GM12878 (cell line): ENCODE data around the gene LTC4S. TPM values are rescaled to one million over a fixed set of nuclear protein-coding genes. Genes with fewer than 3 reads are reported as not detected.

Experiments
- ATAC-seq: fragments of 200-7000 bp; cut with Tn5 transposase; 3 replicates; pipeline ENCODE4 v1.9.1; 2020; ENCODE audit warnings: mild to moderate bottlenecking, moderate library complexity
- BruUV-seq: library from RNA; stranded (reverse); fragments of 400-500 nt; replicated peaks from 2 replicates; lab custom pipeline; 2021; lab: Mats Ljungman, UMichigan
- CTCF ChIA-PET: fragments of 300-600 bp; sonication (Branson Sonifier 250); formaldehyde crosslinking; extraction: SDS; loops from one replicate; lab custom pipeline; 2021; ENCODE audit warnings: inconsistent platforms; lab: Yijun Ruan, JAX
- POLR2A ChIA-PET: fragments of 350-600 bp; formaldehyde crosslinking; extraction: SDS; loops from one replicate; lab custom pipeline; 2021; ENCODE audit warnings: inconsistent platforms; lab: Charles Lee
- RAD21 ChIA-PET: fragments of 300-600 bp; sonication (Branson Sonifier 250); formaldehyde crosslinking; loops from one replicate; lab custom pipeline; 2023; ENCODE audit warnings: antibody characterized with exemption; ENCODE audit not compliant: unreplicated experiment; lab: Charles Lee
- SMC1A ChIA-PET: fragments of 300-600 bp; sonication (Branson Sonifier 250); formaldehyde crosslinking; loops from one replicate; lab custom pipeline; 2023; ENCODE audit not compliant: unreplicated experiment, uncharacterized antibody; lab: Charles Lee
- DNase-seq: peaks from one replicate; pipeline ENCODE4 v3.0.0-alpha.2; 2011; ENCODE audit warnings: low read depth, low spot score
- FAIRE-seq: peaks from 3 replicates; lab custom pipeline; 2011; peaks lifted over from hg19 to GRCh38; lab: Jason Lieb, UNC
- H2AFZ ChIP-seq: 2 replicates; pipeline ENCODE4 v1.6.0; 2011; ENCODE audit warnings: low read depth, low read length, control low read depth; ENCODE audit not compliant: control insufficient read depth
- H3K27ac ChIP-seq: 2 replicates; pipeline ENCODE4 v1.5.1; 2011; ENCODE audit warnings: control low read depth; ENCODE audit not compliant: control insufficient read depth, insufficient read depth
- H3K27me3 ChIP-seq, 2 experiments: replicated peaks in 1 of 2; 2 replicates each; pipeline versions ENCODE4 v1.6.0 to v1.6.1; 2011; ENCODE audit warnings: low read length in 1 of 2; ENCODE audit not compliant: control insufficient read depth in 2 of 2, insufficient read depth in 2 of 2
- H3K36me3 ChIP-seq, 2 experiments: 2 replicates each; pipeline ENCODE4 v1.5.1; 2011; ENCODE audit warnings: low read length in 1 of 2; ENCODE audit not compliant: control insufficient read depth in 2 of 2, insufficient read depth in 2 of 2
- H3K4me1 ChIP-seq: 2 replicates; pipeline ENCODE4 v1.6.1; 2011; ENCODE audit warnings: mild to moderate bottlenecking, low read length, moderate library complexity, mixed read lengths; ENCODE audit not compliant: control insufficient read depth, insufficient read depth
- H3K4me2 ChIP-seq: 2 replicates; pipeline ENCODE4 v1.6.0; 2011; ENCODE audit warnings: control low read depth; ENCODE audit not compliant: control insufficient read depth, insufficient read depth
- H3K4me3 ChIP-seq: fragments of 200-600 bp; sonication (generic); 2 replicates; pipeline ENCODE4 v1.5.1; 2016
- H3K79me2 ChIP-seq: 2 replicates; pipeline ENCODE4 v1.6.0; 2011; ENCODE audit warnings: low read length; ENCODE audit not compliant: control insufficient read depth, insufficient read depth
- H3K9ac ChIP-seq: 2 replicates; pipeline ENCODE4 v1.8.0; 2011; ENCODE audit warnings: low read length, control low read depth, mixed read lengths; ENCODE audit not compliant: control insufficient read depth, insufficient read depth
- H3K9me3 ChIP-seq: replicated peaks from 3 replicates; pipeline ENCODE4 v1.5.1; 2011; ENCODE audit warnings: mild to moderate bottlenecking, low read length; ENCODE audit not compliant: control insufficient read depth, insufficient read depth
- H4K20me1 ChIP-seq: 2 replicates; pipeline ENCODE4 v1.6.0; 2011; ENCODE audit not compliant: control insufficient read depth, insufficient read depth
- CEBPZ ChIP-seq: fragments of 150-350 bp; IDR thresholded peaks from 2 replicates; pipeline ENCODE4 v1.6.1; 2016; ENCODE audit warnings: low read depth, low read length
- CTCF ChIP-seq, 3 experiments: IDR thresholded peaks in 2 of 3; conservative IDR thresholded peaks in 1 of 3; 2 replicates each; pipeline ENCODE4 v1.5.1; 2011; ENCODE audit warnings: low read depth in 3 of 3, low read length in 3 of 3, mild to moderate bottlenecking in 3 of 3, control low read depth in 2 of 3, moderate library complexity in 2 of 3, inconsistent platforms in 1 of 3, mixed read lengths in 1 of 3; ENCODE audit not compliant: control insufficient read depth in 2 of 3, insufficient read depth in 1 of 3; ENCODE audit errors: extremely low read depth in 1 of 3
- EGR1 ChIP-seq, 2 experiments: IDR thresholded peaks; 1 replicate in 1 of 2; 2 replicates in 1 of 2; pipeline ENCODE4 v1.6.1; 2011 to 2012; ENCODE audit warnings: low read depth in 2 of 2, low read length in 2 of 2, borderline replicate concordance in 1 of 2, mild to moderate bottlenecking in 1 of 2, moderate library complexity in 1 of 2
- GABPA ChIP-seq: IDR thresholded peaks from 2 replicates; pipeline ENCODE4 v1.6.1; 2014; ENCODE audit warnings: antibody characterized with exemption, low read depth, mild to moderate bottlenecking, inconsistent platforms
- KDM1A ChIP-seq: fragments of 200-600 bp; sonication (generic); IDR thresholded peaks from 2 replicates; pipeline ENCODE4 v1.6.1; 2016; ENCODE audit warnings: borderline replicate concordance
- NFIC ChIP-seq: IDR thresholded peaks from 2 replicates; pipeline ENCODE4 v1.6.1; 2012; ENCODE audit warnings: low read depth, mild to moderate bottlenecking, inconsistent platforms, low read length, moderate library complexity
- NFYB ChIP-seq: IDR thresholded peaks from 2 replicates; pipeline ENCODE4 v1.6.1; 2011; ENCODE audit warnings: low read depth, mild to moderate bottlenecking, low read length, improper control_type of control experiment, moderate library complexity; ENCODE audit not compliant: insufficient read depth
- NRF1 ChIP-seq: conservative IDR thresholded peaks from 2 replicates; pipeline ENCODE4 v1.6.1; 2011; ENCODE audit warnings: mild to moderate bottlenecking, low read depth, low read length, improper control_type of control experiment
- PAX8 ChIP-seq: fragments of 450-650 bp; IDR thresholded peaks from 2 replicates; pipeline ENCODE4 v1.6.1; 2017; ENCODE audit warnings: mild to moderate bottlenecking, moderate library complexity
- SP1 ChIP-seq: IDR thresholded peaks from one replicate; pipeline ENCODE4 v1.6.1; 2011; ENCODE audit warnings: low read depth, low read length
- WRNIP1 ChIP-seq: IDR thresholded peaks from 2 replicates; pipeline ENCODE4 v1.6.1; 2011; ENCODE audit warnings: low read depth, low read length, improper control_type of control experiment, borderline replicate concordance
- ZNF622 ChIP-seq: fragments of 450-650 bp; IDR thresholded peaks from 2 replicates; pipeline ENCODE4 v1.6.1; 2017; ENCODE audit warnings: mild to moderate bottlenecking, inconsistent platforms
- WGBS: methylation state at CpG from one replicate; pipeline ENCODE4 v1.1.6; 2016; ENCODE audit warnings: low lambda C conversion rate; ENCODE audit not compliant: insufficient replicate concordance, insufficient coverage; ENCODE audit errors: missing lambda C conversion rate; 5-methylcytosine and 5-hydroxymethylcytosine counted together
- in situ Hi-C: fragments of 300-500 bp; cut with MboI; formaldehyde crosslinking; loops from 9 replicates; pipeline ENCODE4 v1.14.3; 2018; ENCODE audit warnings: mixed read lengths
- intact Hi-C: fragments of 100-400 bp; cut with micrococcal nuclease; formaldehyde crosslinking; loops from one replicate; pipeline ENCODE4 v1.14.2; 2022; ENCODE audit not compliant: unreplicated experiment
- polyA plus RNA-seq, 11 experiments: library from polyadenylated mRNA; depleted of rRNA in 4 of 11; unstranded in 6 of 11; stranded (reverse) in 5 of 11; fragments of >200 nt; fragmentation: Nextera tagmentation in 4 of 11; fragmentation: Illumina TruSeq in 1 of 11; extraction: Ambion mirVana in 4 of 11; extraction: Trizol in 1 of 11; gene quantifications; 1 replicate in 1 of 11; 2 replicates in 10 of 11; pipeline versions ENCODE4 v1.2.1 to v1.2.3, GENCODE V29; 2011 to 2016; ENCODE audit warnings: inconsistent platforms in 2 of 11, missing spikeins in 2 of 11, low read depth in 1 of 11
- total RNA-seq, 4 experiments: library from RNA; depleted of rRNA in 3 of 4; stranded (reverse); fragments of >200 nt in 3 of 4; fragmentation: Illumina TruSeq in 1 of 4; extraction: Trizol in 1 of 4; gene quantifications; 2 replicates each; pipeline versions ENCODE4 v1.2.1 to v1.2.3, GENCODE V29; 2013 to 2021

The LTC4S gene
- total and polyA plus RNA-seq, 10 of the 15 experiments (the other 5 are each of a cell fraction or from before 2014, with no cell fraction given), result 0.78 to 3.6 (median 1.8) TPM; not detected in 5

- Histone ChIP-seq H3K79me2 (no peaks in the 10 kb centered on the region), H3K27ac (no peak overlapping the region), H2AFZ (no peak overlapping the region), H3K9me3 (no peaks in the 10 kb centered on the region; the same call in 2 of the 3 replicates), H3K36me3 (peaks cover 17 to 20% of the 10 kb centered on the region in 2 experiments; a peak in 3 of 4 replicates), H3K27me3 (no peaks in the 10 kb centered on the region), H3K4me2 (no peak overlapping the region), H3K9ac (no peak overlapping the region), H3K4me3 (no peak overlapping the region), H4K20me1 (no peaks in the 10 kb centered on the region), H3K4me1 (peaks cover 9% of the 10 kb centered on the region)
- intact Hi-C loops, result no loop called here
- RAD21 ChIA-PET, result no interaction called here
- TSS peak; percentile 43 for BruUV-seq
- 96% methylated on average over 11 of the region's 11 CpGs for WGBS
- SMC1A ChIA-PET, result no interaction called here
- in situ Hi-C loops, result no loop called here
- TF ChIP-seq CEBPZ, result no peak
- TF ChIP-seq NRF1, result no peak
- no peak for TF ChIP-seq SP1
- TF ChIP-seq NFIC, result no peak
- no peak for TF ChIP-seq ZNF622
- TF ChIP-seq GABPA, result no peak
- TF ChIP-seq WRNIP1, result no peak
- no peak for TF ChIP-seq CTCF (IDR thresholded peaks at IDR 0.05 in 2 of 3, conservative IDR thresholded peaks at IDR 0.05 in 1 of 3; ENCODE audit: control insufficient read depth in 2 of 3, extremely low read depth in 1 of 3, insufficient read depth in 1 of 3, low read depth in 3 of 3, low read length in 3 of 3)
- TF ChIP-seq PAX8, result no peak
- TF ChIP-seq EGR1 (IDR thresholded peaks at IDR 0.05; ENCODE audit: borderline replicate concordance in 1 of 2, low read depth in 2 of 2, low read length in 2 of 2), result no peak
- no peak for TF ChIP-seq NFYB
- no peak for TF ChIP-seq KDM1A
- CTCF ChIA-PET, result interaction anchor here (1.4 kb wide), 1 partner anchor 38 kb away, joined by 3 read pairs; no protein-coding TSS in a partner anchor
- no peak for ATAC-seq
- FAIRE-seq, result no peak
- POLR2A ChIA-PET, result no interaction called here
- no peak for DNase-seq
Measured at GRCh38 chr5:179840321-179840720, 46.5 kb downstream of the LTC4S start.
